Measurements from ENCODE around the gene GPC5.
"Not testable (repeated sequence)": the region's sequence is repeated elsewhere in the genome, so short reads cannot be mapped to it uniquely, and the experiment has no call there.

GPC5 gene

DNA sequence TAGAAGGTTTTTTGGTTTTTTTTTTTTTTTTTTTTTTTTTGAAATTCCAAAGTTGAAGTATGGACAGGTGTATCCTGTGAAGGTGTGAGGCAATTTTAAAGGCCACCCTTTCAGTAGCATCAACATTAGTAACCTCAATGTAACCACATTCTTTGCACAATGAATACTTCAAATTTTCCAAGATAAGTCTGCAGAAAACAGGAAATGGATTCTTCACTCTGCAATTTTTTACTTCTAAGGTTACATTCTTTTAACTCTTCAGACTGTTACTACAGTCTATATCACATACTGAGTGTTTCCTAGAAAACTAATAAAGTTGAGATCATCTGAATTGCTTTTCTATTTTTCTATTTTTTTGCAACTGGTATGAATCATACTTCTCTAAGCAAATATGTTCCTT, 1259.1 kb downstream of the GPC5 start:
- no peak for DNase-seq (ENCODE audit: low read depth)

DNA sequence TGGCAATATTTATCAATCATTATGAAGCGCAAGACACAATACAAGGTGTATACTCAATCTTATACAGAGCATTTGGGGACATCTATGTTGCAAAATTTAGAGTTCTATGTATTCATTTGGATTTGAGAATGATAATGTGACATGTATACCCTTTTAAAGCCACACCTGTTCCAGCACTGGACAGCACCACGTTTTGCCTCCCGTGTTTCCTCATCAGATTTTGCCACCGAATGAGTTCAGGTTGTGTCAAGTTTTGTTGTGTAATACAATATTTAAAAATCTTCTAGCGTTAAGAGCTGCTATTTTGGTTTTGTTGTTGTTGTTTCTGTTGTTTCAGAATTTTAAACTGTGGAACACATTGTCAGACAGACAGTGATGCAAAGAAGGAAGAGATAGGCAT, 1259.9 kb downstream of the GPC5 start:
- DNase-seq (ENCODE audit: low read depth), result no peak

DNA sequence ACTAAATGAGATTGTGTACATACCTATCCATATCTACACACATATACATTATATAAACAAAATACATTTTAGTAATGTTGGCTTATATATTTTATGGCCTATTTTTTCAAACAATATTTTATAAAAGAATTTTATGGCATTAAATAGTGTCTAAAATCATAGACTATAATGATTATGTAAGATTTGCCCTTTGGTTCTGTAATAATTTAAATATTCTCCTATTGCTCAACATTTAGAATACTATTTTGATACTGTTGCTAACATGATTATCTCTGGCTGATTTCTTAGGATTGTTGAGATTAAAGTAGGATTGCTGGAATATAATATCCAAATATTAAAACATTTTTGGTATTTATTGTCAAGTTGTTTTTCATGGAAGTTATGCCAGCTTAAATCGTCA, 1263.0 kb downstream of the GPC5 start:
- no peak for DNase-seq (ENCODE audit: low read depth)

DNA sequence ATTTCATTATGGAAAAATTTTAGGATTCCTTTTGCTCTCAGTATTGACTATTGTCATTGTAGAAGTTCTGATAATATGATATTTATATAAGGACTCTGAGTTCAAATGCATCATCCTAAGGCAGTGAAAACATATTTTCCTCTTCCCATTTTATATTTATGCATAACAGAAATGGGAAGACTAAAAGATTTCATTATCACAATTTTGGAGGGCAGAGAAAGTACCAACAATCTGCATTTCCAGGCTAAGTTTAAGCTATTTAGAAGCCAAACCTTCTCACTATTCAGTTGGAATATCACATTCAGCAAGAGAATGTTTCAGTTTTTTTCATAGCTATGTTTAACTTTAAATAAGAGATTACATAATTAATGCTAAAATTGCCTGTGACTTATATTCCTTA, 1269.7 kb downstream of the GPC5 start:
- DNase-seq (ENCODE audit: low read depth), result no peak

DNA sequence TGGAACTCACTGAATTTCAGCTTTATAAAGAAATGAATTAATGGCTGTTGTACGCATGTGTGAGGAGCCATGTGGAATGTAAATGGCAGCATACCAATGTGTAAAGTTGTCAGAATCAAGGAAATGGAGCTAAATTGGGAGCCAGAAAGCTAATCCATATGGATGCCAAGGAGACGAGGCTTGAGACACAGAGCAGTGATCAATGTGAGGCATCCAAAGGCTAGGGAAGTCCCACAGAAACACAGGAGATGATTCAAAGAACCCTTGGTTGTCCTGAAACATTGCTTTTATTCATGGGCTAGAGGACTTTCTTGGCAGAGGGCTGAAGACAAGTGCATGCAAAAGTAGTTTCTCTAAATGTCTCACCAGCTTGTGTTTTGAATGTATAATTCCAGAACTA, 1271.7 kb downstream of the GPC5 start:
- no peak for DNase-seq (ENCODE audit: low read depth)

DNA sequence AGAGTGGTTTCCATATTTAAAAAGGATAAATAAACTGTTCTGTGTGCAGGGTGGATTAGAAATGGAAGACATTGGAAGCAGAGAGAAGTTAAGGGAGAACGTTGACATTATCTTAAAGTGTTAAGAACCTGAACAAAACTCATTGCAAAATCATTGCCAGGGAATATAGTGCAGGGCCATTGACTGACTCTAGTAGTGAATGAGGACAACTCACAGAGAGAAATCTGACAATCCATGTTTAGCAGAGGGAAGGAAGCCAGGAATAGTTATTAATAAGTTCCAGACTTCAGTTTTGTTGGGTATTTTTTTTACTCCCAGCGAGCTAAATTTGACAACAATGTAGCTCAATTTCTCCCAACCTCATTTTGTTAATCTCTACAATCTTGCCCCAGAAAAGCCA, 1273.4 kb downstream of the GPC5 start:
- no peak for DNase-seq (ENCODE audit: low read depth)

DNA sequence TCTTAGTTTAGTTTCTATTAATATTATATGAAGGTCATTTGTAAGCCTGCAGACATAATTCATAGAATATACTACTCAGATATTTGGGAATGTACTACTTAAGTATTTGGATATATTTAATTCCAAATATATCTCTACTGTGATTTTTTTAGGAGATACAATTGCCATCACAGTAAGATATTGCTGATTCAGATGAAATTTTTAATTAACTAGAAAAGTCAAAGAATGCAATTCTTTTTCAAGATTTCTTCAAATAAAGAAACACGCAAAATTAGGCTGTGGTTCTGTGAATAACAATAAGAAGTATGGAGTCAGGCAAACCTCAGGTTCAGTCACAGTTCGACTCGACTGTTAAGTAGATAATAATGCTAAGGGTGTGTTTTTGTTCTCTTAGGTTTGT, 1277.8 kb downstream of the GPC5 start:
- DNase-seq (ENCODE audit: low read depth), result no peak

DNA sequence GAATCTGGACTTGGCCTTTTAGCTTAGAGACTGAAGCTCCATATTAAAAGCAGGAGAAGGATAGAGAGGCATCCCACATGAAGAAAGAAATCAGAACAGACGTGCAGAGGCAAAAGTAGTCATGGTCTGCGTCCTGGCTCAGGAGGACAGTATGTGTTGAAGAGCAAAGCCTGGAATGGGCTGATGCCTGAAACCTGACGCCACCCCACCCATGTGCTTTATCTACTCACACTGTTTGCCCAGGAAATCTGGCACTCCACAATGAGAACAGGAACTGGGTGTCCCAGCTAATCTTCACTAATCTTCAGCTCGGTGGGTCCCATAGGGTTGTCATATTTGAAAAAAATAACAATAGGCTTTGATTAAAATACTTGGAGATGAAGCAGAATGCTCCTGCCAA, 1279.2 kb downstream of the GPC5 start:
- DNase-seq (ENCODE audit: low read depth), result no peak

DNA sequence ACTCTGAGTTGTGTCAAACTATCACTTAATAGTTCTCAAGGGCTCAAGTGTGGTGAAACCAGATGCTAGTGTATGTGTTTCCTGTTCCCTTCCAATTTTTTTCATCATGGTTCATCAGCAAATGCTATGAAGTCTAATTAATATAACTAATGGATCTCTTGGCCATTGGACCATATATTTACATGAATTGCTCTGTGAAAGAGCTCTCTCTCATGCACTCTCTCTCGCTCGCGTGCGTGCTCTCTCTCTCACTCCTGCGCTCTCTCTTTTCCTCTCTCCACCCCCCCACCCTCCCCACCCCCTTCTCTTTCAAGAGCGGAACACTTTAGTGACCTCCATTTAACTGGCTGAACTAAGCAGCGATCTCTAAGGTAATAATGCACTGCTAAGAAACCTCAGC, 1281.2 kb downstream of the GPC5 start:
- no peak for DNase-seq (ENCODE audit: low read depth)

DNA sequence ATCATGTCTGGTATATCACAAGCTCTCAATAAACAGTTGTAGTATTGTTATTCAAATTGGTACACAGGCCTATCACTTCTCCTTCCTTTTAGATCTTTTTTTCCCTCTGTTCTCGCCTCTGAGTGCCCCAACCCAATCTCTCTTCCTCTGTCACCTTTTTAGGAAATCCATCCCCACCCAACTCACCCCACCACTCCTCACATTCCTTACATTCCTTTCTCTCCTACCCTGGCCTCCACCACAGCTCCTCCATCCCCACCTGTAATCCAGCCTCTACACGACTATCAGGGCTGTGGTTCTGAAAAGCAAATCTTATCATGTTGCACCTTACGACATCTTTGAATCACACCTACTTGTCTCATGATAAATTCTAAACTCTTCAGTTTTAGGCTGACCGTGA, 1282.8 kb downstream of the GPC5 start:
- DNase-seq (ENCODE audit: low read depth), result no peak

DNA sequence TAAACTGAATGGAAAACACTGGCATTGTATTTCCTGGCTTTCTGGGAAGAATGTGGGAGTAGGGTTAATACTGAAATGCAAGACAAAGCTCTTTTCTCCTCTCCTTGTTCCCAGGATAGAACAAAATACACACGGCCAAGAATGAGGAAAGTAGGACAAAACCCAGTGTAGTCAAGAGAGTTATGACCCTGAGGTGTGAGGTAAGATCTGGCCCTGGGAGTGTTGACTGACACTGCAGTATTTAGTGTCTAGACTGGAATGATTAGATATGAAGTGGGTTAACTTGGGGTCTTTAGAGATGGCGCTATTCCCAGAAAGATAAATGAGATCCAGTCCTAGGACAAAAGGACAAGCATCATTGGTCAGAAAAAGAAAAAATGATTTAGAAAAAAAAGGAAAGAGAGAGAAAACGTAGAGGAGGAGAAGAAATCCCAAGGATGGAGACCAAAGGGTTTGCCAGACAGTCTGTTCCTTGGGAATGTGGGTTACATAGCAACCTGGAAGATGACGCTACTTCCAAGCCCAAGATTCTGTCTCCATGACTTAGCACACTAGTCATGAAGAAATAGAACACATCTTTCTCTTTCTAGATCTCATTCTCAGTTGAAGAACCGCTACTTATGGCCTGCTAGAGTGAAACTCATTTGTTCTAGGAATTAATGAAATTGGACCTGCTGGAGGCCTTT, 1284.6 kb downstream of the GPC5 start:
- DNase-seq (ENCODE audit: low read depth), result no peak

DNA sequence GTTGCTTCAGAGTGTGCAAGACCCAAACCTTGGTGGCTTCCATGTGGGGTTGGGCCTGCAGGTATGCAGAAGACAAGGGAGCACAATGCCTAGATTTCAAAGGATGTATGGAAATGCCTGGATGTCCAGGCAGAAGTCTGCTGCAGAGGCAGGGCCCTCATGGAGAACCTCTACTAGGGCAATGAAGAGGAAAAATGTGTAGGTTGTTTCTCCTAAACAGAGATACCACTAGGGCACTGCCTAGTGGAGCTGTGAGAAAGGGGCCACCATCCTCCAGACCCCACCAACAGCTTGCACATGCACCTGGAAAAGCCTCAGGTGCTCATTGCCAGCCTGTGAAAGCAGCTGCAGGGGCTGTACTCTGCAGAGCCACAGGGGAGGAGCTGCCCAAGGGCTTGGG, 1295.6 kb downstream of the GPC5 start:
- DNase-seq (ENCODE audit: low read depth), result no peak

DNA sequence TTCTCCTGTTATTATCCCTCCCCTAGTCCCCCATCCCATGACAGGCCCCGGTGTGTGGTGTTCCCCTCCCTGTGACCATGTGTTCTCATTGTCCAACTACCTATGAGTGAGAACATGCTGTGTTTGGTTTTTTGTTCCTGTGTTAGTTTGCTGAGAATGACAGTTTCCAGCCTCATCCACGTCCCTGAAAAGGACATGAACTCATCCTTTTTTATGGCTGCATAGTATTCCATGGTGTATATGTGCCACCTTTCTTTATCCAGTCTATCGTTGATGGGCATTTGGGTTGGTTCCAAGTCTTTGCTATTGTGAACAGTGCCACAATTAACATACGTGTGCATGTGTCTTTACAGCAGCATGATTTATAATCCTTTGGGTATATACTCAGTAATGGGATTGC, 1297.4 kb downstream of the GPC5 start:
- DNase-seq (ENCODE audit: low read depth), result not testable (repeated sequence)

DNA sequence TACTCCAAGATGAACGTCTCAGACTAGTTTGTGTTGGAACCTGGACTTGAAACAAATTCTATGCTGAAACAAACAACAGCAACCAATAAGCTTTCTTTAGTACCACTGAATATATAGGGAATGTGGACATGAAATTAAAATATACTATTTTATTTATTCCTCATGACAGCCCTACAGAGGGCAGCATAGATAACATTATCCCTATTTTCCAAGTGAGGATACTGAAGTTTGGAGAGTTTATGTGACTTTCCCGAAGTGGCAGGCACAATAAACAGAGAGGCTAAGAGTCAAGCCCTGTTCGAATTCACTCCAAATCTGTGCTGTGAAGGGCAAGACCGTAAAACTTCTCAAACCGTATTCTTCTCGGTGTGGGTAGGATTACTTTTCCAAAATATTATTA, 1318.3 kb downstream of the GPC5 start:
- DNase-seq (ENCODE audit: low read depth), result peak; percentile 14

DNA sequence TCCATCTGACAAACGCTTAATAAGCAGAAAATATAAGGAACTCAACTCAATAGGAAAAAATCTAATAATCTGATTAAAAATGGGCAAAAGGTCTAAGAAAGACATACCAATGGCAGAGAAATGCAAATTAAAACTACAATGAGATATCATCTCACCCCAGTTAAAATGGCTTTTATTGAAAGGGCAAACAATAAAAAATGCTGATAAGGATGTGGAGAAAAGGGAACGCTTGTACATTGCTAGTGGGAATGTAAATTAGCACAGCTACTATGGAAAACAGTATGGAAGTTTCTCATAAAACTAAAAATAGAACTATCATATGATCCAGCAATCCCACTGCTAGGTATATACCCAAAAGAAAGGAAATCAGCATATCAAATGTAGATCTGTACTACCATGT, 1319.4 kb downstream of the GPC5 start:
- no peak for DNase-seq (ENCODE audit: low read depth)

DNA sequence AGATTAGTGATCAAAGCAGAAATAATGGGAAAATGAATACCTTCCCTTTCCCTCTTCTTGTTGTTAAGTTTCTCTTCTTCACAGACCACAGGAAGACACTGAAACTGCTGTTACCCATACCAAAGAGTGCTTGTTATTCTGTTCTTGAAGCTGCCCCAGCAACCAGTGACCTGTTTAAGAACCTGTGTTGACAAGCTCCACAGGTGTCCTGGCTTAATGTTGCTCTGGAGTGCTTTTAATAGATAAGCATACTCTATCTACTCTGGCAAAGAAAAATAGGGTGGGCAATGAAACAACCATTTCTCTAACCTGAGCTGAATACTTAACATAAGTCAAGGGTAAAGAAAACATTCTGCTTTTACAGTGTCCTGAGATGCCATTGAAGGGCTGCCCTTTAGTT, 1321.4 kb downstream of the GPC5 start:
- no peak for DNase-seq (ENCODE audit: low read depth)

DNA sequence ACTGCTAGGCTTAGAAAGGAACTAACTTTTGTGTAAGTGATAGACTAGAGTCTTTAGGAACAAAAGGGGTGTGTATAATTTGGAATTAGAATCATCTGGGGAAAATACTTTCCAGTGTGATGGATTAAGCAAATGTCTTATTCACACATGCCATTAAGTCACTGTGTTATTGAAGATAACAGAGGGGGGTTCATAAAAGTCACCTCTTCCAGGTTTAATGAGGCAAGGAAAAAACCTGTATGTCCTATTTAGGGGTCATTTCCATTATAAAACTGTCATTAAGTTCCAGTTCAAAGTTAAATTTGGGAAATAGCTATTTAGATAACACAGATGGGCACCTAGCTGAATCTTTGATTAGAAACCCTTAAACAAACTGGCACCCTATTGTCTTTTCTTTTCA, 1323.2 kb downstream of the GPC5 start:
- no peak for DNase-seq (ENCODE audit: low read depth)

DNA sequence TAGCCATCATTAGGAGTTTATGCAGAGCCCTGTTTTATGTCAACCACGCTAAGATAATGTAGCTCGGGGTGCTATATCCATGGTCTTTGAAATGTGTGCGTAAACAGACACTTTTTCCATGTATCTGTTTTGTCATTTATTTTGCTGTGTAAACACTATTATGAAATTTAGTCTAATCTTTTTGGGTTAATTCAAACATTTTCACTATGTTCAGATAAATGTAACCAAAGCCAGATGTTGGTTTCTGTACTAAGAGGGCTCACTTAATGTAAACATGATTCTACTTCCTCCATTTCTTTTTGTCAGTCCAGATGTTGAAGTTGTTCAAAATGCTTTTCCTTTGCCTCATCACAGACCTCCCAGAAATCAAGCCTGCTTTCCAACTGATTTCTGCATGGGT, 1328.7 kb downstream of the GPC5 start:
- DNase-seq (ENCODE audit: low read depth), result peak; percentile 21

DNA sequence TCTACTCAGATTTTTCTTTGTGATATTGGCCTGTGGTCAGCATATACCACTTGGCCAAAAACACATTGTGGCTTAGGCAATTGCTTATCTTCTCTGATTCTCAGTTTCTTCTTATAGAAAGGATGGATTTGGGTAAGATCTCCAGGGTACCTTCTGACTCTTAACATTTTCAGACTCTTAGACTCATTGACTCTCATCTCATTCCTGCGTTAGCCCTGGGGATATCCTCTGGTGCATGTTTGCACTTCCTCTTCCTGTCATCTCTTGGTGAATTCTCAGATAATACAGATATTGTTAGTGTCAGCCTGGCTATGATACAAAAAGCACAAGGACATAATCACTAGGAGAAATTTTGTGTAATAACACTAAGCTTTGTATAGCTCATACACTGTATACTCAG, 1335.6 kb downstream of the GPC5 start:
- no peak for DNase-seq (ENCODE audit: low read depth)

DNA sequence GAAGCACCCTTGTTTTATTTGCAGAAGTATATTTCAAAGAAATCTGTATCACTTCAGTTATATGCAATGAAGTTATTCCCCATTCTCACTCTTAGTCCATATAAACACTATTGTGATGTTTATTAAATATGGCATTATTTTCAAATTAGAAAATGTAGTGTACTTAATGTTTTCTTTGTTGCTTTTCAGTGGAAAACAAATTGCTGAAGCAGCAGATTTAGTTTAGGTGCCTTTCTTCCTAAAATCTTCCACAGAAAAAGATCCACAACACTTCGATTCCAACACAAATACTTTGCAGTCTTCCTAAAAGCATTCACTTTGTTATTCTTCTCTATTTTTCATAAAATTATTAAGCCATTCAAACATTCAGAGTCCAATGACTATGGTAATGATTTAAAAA, 1336.1 kb downstream of the GPC5 start:
- no peak for DNase-seq (ENCODE audit: low read depth)

DNA sequence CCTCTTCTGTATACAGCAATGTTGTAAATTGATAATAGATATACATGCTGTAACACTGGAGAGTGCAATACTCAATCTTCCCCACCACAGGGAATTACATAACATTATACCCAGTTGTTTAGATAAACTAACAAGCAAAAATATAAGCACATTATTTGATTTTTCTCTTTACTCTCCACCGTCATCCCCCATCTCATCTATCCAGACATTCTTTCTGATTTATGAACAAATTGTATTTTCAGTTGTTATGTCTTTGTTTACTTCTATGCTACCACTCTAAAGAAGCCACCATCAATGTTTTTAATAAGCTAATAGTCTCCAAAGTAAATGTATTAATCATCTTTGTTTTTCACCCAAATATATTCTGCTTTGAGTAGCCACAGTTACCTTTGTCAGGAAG, 1337.5 kb downstream of the GPC5 start:
- no peak for DNase-seq (ENCODE audit: low read depth)

DNA sequence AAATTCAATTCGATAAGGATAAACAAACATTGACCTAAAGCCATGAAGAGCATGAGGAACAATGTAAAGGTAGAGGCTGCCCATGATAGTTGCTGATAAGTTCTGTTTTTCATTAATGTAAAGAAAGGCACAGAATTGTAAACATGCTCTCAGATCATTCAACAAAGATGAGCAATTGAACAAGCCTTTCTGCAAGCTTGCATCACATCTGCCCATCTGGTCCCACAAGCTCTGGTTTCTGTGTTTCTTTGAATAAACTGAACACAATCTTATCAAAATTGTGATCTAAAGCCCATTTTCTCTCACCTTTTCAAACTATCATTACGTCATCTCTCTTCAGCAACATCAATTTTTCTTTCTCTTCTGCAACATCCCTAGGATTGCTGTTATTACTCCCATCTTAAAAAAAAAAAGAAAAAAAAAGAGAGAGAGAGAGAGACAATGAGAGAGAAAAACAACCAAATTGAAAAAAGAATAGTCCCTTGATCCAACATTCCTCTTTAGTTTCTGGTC, 1340.9 kb downstream of the GPC5 start:
- peak; percentile 53 for DNase-seq (ENCODE audit: low read depth)

DNA sequence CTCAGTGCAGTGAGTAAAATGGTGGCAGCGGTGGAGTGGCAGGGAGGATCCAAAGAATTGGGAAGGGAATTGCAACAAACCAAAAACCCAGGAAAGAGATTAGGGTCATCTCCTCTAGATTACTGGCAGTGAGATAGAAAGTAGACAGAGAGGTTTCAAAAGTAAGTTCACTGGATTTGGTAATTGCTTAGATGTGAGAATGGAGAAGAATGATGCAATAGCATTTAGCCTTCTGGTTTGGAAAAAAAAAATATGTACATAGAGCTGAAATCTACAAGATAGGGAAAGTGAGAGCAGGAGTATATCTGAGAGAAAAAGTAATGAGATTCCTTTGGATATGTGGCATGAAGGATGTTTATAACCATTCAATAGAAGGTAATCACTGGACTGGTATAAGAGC, 1345.6 kb downstream of the GPC5 start:
- no peak for DNase-seq (ENCODE audit: low read depth)

DNA sequence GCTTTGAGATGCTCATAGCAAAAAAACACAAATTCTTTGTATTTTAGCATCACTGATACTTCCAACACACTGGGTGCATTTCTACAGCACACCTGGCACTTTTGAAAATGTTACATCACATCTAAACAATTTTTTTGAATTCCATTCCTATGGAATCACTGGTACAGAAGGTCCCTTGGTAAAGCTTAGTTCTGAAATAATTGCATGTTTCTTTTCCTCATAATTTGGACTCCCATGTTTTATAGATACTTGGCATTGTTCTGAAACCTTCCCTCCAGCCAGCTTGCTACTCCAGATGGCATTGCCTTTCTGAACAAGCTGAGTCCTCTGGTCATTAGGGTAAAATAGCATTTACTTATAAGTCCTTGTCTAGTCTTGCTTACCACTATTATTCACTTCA, 1346.8 kb downstream of the GPC5 start:
- no peak for DNase-seq (ENCODE audit: low read depth)

DNA sequence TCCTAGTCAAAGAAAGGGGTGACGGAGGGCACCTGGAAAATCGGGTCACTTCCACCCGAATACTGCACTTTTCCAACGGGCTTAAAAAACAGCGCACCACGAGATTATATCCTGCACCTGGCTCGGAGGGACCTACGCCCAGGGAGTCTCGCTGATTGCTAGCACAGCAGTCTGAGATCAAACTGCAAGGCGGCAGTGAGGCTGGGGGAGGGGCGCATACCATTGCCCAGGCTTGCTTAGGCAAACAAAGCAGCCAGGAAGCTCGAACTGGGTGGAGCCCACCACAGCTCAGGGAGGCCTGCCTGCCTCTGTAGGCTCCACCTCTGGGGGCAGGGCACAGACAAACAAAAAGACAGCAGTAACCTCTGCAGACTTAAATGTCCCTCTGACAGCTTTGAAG, 1354.3 kb downstream of the GPC5 start:
- DNase-seq (ENCODE audit: low read depth), result not testable (repeated sequence)

Measured in fibroblast of the conjunctiva (primary cell).